ENCODE data around the gene ZNF800. TPM values are rescaled to one million over a fixed set of nuclear protein-coding genes. Genes with fewer than 3 reads are reported as not detected.

Gene ZNF800
- total and polyA plus RNA-seq, 2 of the 8 experiments (the other 6 are each of a cell fraction or from before 2014, with no cell fraction given), result 1.0 to 6.5 TPM

DNA sequence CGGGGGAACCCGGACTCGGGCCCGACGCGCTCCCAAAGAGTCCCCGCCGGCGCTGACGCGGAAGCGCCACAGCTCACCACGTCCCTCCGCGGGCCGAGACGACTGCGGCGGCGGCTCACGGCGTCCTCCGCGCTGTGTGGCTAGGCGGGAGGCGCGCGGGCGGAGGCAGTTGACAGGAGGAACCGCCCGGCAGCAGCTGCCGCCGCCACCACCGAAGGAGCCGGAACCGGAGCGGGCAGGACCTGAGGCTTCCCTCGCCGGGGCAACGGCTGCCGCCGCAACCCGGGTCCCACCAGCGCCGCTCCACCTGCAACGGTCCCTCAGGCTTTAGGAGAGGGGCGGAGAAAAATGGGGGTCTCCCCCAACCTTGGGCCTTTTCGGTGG is 334 bp downstream of the ZNF800 start:
- ChIA-PET CTCF (ENCODE audit: partially characterized antibody) (interaction anchor here (0.8 to 3.0 kb wide), 2 partner anchors 9 to 138 kb away, joined by 3 to 12 read pairs; no protein-coding TSS in a partner anchor), POLR2A (ENCODE audit: partially characterized antibody) (interaction anchor here (0.8 to 2.0 kb wide), 5 partner anchors 8 to 192 kb away, joined by 3 to 7 read pairs (median 3); no protein-coding TSS in a partner anchor)
- no peaks in the 10 kb centered on the region; a peak in 1 of 8 replicates for H3K36me3 ChIP-seq (ENCODE audit: control insufficient read depth in 2 of 4, insufficient read depth in 4 of 4, low read length in 3 of 4)
- peak overlapping the region; percentile 59 to 99 (median 73) for H3K4me3 ChIP-seq (ENCODE audit: extremely low read depth in 1 of 4, insufficient read depth in 2 of 4, low read depth in 3 of 4, low read length in 4 of 4)
- 1% methylated on average over 36 of the region's 48 CpGs; no CpG with 5 or more reads in 1 of the 2 experiments for WGBS, 2 experiments (ENCODE audit: extremely low coverage in 1 of 2, insufficient coverage in 1 of 2, insufficient read length in 1 of 2, insufficient replicate concordance in 2 of 2, low coverage in 1 of 2, low lambda C conversion rate in 2 of 2, missing lambda C conversion rate in 1 of 2)
- H4K20me1 ChIP-seq (replicated peaks in 1 of 2; ENCODE audit: control insufficient read depth in 1 of 2, insufficient read depth in 2 of 2, low read length in 2 of 2), result peaks cover 0 to 3% of the 10 kb centered on the region in 2 experiments
- H2BK120ac ChIP-seq (replicated peaks; ENCODE audit: low read depth, low read length), result no peak overlapping the region
- no peak overlapping the region for H2BK5ac ChIP-seq (ENCODE audit: low read depth, low read length)
- no peak overlapping the region for H3K4ac ChIP-seq (replicated peaks; ENCODE audit: insufficient read length, low read depth, low read length)
- H3K23ac ChIP-seq (ENCODE audit: insufficient read length), result no peak overlapping the region
- H3K56ac ChIP-seq (replicated peaks; ENCODE audit: insufficient read length, low read depth, low read length), result no peak overlapping the region
- H3K18ac ChIP-seq (ENCODE audit: extremely low read depth, low read length), result no peak overlapping the region
- H3K14ac ChIP-seq (ENCODE audit: insufficient read length), result no peak overlapping the region
- H3K79me1 ChIP-seq (ENCODE audit: low read depth, low read length), result no peaks in the 10 kb centered on the region; the same call in 1 of the 2 replicates
- H3K27me3 ChIP-seq (replicated peaks in 1 of 4; ENCODE audit: control insufficient read depth in 3 of 4, extremely low read depth in 1 of 4, insufficient read depth in 3 of 4, low read length in 3 of 4), result peaks cover 5 to 33% (median 21%) of the 10 kb centered on the region in 4 experiments
- H2AFZ ChIP-seq (ENCODE audit: low read length), result peak overlapping the region; percentile 76; the same call in 1 of the 2 replicates
- H3K9ac ChIP-seq (replicated peaks in 1 of 4; ENCODE audit: extremely low read depth in 1 of 4, low read depth in 3 of 4, low read length in 3 of 4), result peak overlapping the region in 1 of 4 experiments; percentile 80; a peak in 1 of 7 replicates
- no peaks in the 10 kb centered on the region for H3K9me3 ChIP-seq (ENCODE audit: insufficient read depth in 2 of 2, low read depth in 1 of 2, low read length in 1 of 2)
- FAIRE-seq (no peak), DNase-seq (ENCODE audit: low read depth in 1 of 2, low spot score in 2 of 2) (no peak)
- peak overlapping the region; percentile 93 to 94 for H3K4me2 ChIP-seq (ENCODE audit: insufficient read depth in 1 of 2, low read depth in 2 of 2, low read length in 2 of 2)
- no peak overlapping the region for H2BK15ac ChIP-seq (ENCODE audit: low read length)
- H3K27ac ChIP-seq (ENCODE audit: low read depth, low read length), result no peak overlapping the region
- H4K91ac ChIP-seq (replicated peaks; ENCODE audit: insufficient read length, low read length), result no peak overlapping the region
- H2BK12ac ChIP-seq (ENCODE audit: low read depth, low read length), result no peak overlapping the region
- H4K5ac ChIP-seq (ENCODE audit: insufficient read length, low read depth, low read length), result no peak overlapping the region
- H2BK20ac ChIP-seq (ENCODE audit: low read length), result no peak overlapping the region
- peaks cover 0 to 4% (median 0%) of the 10 kb centered on the region in 4 experiments; a peak in 2 of 7 replicates for H3K4me1 ChIP-seq (replicated peaks in 1 of 4; ENCODE audit: control insufficient read depth in 3 of 4, insufficient read depth in 4 of 4, low read length in 3 of 4)
- H3K79me2 ChIP-seq (ENCODE audit: control insufficient read depth in 1 of 2, insufficient read depth in 2 of 2, low read length in 2 of 2), result no peaks in the 10 kb centered on the region
- no peak overlapping the region for H2AK5ac ChIP-seq (ENCODE audit: low read depth, low read length)
- peak overlapping the region; percentile 57 for H4K8ac ChIP-seq (ENCODE audit: extremely low read depth, insufficient read depth, low read length)
- H3K23me2 ChIP-seq (ENCODE audit: low read depth, low read length), result peaks cover 14% of the 10 kb centered on the region; the same call in 1 of the 2 replicates
- TF ChIP-seq EGR1 (IDR thresholded peaks at IDR 0.05; ENCODE audit: borderline replicate concordance, low read depth, low read length) (no peak), EZH2 (IDR thresholded peaks at IDR 0.05; ENCODE audit: low read depth, low read length, severe bottlenecking) (peak; percentile 12), BACH1 (IDR thresholded peaks at IDR 0.05; ENCODE audit: low read length) (peak; percentile 45; the same call in 1 of the 2 replicates), CREB1 (IDR thresholded peaks at IDR 0.05) (peak; percentile 19; the same call in 1 of the 2 replicates), TAF1 (IDR thresholded peaks at IDR 0.05; ENCODE audit: low read depth, low read length) (peak; percentile 49; the same call in 1 of the 2 replicates), HDAC2 (IDR thresholded peaks at IDR 0.05; ENCODE audit: borderline replicate concordance in 1 of 2, low read depth in 2 of 2, low read length in 2 of 2) (0 out of 4 replicates have a peak, but pooled peaks of 1 of the 2 experiments have one; percentile 26), SIN3A (conservative IDR thresholded peaks at IDR 0.05 in 1 of 2, IDR thresholded peaks at IDR 0.05 in 1 of 2; ENCODE audit: low read depth in 1 of 2, low read length in 2 of 2) (0 out of 4 replicates have a peak, but pooled peaks of 1 of the 2 experiments have one; percentile 20), HDAC6 (IDR thresholded peaks at IDR 0.05; ENCODE audit: low read depth, low read length) (no peak), YY1 (IDR thresholded peaks at IDR 0.05; ENCODE audit: low read depth, low read length) (0 out of 2 replicates have a peak, but pooled peaks have one; percentile 25)
- TF ChIP-seq, protein P1, sequence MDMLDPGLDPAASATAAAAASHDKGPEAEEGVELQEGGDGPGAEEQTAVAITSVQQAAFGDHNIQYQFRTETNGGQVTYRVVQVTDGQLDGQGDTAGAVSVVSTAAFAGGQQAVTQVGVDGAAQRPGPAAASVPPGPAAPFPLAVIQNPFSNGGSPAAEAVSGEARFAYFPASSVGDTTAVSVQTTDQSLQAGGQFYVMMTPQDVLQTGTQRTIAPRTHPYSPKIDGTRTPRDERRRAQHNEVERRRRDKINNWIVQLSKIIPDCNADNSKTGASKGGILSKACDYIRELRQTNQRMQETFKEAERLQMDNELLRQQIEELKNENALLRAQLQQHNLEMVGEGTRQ (IDR thresholded peaks at IDR 0.05; ENCODE audit: low read length), result no peak
- TF ChIP-seq, protein P2, sequence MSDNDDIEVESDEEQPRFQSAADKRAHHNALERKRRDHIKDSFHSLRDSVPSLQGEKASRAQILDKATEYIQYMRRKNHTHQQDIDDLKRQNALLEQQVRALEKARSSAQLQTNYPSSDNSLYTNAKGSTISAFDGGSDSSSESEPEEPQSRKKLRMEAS (IDR thresholded peaks at IDR 0.05), result no peak
